GM19035 (cell line): ENCODE measurements around the gene TCEANC2.

Experiments used
- ATAC-seq: cut with Tn5 transposase; IDR thresholded peaks from one replicate; pipeline ENCODE4 v1.9.1; 2021; ENCODE audit not compliant: unreplicated experiment

TCEANC2 gene

DNA sequence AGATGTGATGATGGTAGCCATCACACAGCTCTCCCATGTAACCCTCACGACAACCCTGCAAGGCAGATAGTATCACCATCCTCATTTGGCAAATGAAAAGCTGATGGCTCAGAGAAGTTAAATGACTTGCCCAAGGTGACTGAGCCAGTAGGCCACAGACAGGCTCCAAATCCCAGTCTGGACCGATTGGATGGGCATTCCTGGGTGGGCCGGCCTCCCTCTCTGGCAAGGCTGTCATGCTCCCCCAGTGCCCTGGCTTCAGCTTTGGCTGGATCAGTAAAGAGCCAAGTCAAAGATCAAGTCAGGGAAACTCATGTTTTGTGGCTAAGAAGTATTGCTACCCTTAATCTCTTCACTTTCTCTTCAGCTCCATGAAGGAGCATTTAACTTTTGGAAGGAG is 58.2 kb downstream of the TCEANC2 start:
- no peak for ATAC-seq

- no peak for ATAC-seq
These were observed 58.6 kb downstream of the TCEANC2 start for GRCh38 chr1:54112027-54112426.

- no peak for ATAC-seq
These were observed 59.4 kb downstream of the TCEANC2 start for GRCh38 chr1:54112705-54113368.

- ATAC-seq, result no peak
These were observed 60.6 kb downstream of the TCEANC2 start for GRCh38 chr1:54114001-54114400.

GRCh38 chr1:54114955-54115354 is 61.5 kb downstream of the TCEANC2 start:
- no peak for ATAC-seq

GRCh38 chr1:54115520-54115919 is 62.1 kb downstream of the TCEANC2 start:
- ATAC-seq, result no peak

DNA sequence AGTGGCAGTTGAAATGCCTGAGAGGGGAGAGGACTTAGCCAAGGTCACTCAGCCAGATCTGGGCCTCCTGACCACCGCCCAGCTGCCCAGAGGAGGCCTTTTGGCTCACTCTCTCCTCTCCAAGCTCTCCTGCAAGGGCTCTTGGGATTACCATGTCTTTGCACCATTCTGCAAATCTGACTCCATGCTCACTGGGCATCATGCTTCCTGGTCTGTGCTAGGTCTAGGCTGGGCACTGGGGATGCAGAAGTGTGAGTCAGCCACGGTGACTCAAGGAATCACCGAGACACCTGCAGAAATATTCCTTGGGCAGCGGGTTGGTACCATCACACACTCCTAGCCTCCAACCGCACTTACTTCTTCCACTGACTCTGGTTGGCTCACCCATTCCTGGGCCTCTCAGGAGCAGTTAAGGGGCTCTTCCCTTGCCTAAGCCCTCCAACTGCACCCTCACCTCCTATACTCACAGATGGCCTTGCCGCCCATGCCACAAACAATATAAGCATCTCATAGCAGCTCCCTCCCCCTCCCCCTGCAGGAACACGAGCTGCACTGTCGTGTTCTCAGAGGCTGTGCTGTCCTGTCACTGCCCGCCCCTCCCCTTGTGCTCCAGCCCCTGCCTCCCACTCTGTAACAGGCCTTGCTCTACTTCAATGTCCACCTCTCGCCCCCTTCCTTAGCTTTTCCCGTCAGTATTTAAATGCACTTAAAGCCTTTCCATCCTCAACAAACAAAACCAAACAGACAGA is 64.6 kb downstream of the TCEANC2 start:
- no peak for ATAC-seq

- ATAC-seq, result no peak
These were observed 65.3 kb downstream of the TCEANC2 start for GRCh38 chr1:54118704-54119103.

GRCh38 chr1:54120018-54120697 is 66.8 kb downstream of the TCEANC2 start:
- ATAC-seq, result no peak

GRCh38 chr1:54120698-54121481 is 67.5 kb downstream of the TCEANC2 start:
- ATAC-seq, result no peak

DNA sequence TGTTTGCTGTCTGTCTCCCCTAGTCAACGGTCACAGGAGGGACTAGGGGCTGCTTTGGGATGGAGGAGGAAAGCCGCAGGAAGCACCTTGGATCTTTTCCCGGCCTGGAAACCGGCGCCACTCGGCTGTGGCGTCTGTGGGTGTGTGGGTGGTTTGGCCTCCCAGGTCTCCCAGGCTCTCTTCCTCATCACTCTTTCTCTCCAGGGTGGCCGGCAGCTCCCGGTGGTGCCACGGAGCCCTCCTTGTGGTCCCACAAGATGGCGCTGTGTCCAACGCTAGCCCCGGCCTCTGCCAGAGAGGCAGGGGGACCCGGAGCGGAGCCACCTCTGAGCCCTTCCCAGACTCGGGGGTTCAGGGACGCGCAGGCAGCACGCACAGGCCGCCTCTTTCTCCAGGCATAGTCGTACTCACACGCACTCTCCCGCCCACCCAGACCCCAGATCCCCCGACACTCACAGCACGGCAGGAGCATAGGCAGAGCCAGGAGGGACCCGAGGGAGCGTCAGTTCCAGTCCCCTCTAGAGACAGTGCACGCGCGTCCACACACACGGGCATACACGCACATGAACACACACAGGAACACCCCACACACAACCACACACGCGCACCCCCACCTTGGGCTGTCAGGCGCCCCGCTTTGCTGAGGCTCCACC is 68.2 kb downstream of the TCEANC2 start:
- ATAC-seq, result no peak

GRCh38 chr1:54122135-54122751 is 68.8 kb downstream of the TCEANC2 start:
- no peak for ATAC-seq

- ATAC-seq, result no peak
These were observed 69.6 kb downstream of the TCEANC2 start for GRCh38 chr1:54122992-54123391.

DNA sequence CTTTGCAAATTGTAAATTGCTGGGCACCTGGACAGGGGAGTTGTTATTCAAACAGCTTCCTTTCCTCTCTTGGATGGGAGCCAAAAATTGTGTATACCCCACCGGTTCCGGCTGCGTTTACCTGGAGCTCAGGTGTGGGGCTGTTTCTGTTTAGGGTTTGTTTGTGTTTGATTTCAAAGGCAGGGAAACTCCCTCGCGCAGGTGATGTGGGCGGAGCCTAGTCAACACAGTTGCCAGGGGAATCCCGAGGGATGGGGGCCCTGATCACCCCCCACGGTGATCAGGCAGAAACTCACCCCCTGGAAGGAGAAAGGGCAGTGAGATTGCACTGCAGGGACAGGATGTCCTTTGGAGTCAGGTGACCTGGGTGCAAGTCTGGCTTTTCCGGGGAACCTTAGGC is 71.1 kb downstream of the TCEANC2 start:
- no peak for ATAC-seq

- ATAC-seq, result no peak
These were observed 71.5 kb downstream of the TCEANC2 start for GRCh38 chr1:54124906-54125305.

DNA sequence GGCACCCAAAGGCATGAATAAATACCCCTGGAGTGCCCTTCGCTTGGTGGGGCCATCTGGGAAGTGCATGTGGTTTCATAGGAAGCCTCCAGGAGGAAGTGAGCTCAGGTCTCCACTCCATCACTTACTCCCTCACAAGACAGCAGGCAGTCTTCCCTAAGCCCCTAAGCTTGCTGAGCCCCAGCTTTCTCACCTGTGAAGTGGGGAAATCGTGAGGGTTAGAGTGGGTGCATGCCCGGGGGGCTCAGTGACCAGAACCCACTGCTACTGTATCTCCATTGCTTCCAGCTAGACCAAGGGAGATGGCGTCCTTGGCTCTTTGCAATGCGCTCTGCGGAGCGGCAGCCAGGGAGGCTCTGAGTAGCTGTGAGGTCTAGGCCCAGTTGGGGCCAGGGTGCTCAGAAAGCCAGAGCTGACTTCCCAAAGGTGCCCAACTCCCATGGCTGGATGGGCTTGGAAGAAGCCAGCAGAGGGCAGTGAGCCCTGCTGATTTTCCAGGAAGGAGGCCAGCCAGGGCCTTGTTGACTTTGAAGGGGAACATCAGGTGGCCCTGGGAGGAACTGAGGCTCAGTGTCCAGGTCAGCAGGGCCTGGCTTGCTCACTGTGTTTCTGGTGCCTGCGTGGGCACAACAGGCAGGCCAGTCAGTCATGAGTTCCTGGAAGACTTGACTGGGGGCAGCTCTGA is 72.1 kb downstream of the TCEANC2 start:
- ATAC-seq, result no peak

DNA sequence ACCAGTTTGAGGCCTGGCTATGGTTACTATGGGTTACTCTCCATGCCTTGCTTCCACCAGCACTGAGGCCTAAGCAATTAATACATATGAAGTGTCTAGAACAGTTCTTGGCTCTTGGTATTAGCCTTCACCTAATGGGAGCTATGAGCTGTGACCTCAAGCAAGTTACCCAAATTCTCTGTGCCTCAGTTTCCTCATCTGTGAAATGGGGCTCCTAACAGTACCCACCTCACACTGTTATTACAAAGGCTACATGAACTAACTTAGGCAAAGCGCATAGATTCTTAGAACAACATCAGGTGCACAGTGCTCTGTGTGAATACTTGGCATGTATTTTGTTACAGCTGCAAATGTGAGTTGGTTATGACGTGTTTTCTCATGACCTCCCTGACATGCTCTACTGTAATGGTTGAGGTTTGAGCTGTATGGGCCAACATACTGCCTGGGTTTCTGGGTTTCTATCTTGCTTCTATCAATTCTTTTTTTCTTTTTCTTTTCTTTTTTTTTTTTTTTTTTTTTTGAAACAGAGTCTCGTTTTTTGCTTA is 72.9 kb downstream of the TCEANC2 start:
- ATAC-seq, result no peak

DNA sequence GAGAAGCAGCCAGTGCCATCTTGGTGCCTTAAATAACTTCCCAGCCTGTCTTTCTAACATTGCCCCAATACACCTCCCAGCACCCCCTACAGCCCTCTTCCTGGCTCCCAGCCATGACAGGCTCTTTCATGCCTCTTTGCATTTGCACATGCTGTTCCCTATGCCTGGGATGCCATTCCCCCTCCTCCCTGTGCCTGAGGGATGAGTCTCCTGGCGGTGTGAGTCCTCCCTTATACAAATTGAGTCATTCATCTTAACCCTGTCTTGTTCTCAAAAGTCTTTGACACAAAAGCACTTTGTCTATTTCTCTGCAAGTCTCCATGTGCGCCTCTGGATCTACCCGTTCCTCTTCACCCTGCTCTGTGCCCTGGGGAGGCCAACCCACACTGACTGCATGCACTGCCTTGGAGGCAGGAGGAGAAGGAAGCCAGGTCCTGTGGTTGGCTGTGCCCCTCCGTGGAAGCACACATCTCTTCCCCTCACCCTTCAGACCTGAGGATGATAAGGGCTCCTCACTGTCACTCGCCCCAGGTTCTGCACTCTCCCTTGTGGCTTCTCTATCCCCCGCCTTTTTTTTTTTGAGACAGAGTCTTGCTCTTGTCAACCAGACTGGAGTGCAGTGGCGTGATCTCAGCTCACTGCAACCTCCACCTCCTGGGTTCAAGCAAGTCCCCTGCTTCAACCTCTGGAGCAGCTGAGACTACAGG is 74.3 kb downstream of the TCEANC2 start:
- no peak for ATAC-seq

DNA sequence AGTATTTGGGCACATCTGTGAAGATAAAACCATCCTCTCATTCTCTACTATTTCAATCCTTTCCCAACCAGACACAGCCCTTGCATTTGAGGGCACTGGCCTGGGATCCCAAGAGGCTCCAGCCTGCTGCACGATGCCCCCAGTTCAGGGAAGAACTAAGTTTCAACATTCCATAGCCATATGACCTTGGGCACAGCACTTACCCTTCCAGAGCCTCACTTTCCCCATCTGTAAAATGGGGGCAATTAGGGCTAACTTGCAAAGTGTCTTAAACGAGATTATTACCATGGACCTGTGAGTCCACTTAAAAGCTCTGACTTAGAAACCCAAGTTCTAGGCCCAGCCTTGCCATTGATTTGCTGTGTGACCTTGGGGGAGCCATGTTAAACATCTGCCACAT is 76.5 kb downstream of the TCEANC2 start:
- no peak for ATAC-seq
